Measurements from ENCODE around the gene LOC101059915.
"Not testable (repeated sequence)": the region's sequence is repeated elsewhere in the genome, so short reads cannot be mapped to it uniquely, and the experiment has no call there.

Gene LOC101059915

GRCh38 chrX:71676068-71676795, 8.9 kb downstream of the LOC101059915 start:
- DNase-seq = not testable (repeated sequence)

GRCh38 chrX:71677195-71677594, 9.8 kb downstream of the LOC101059915 start:
- not testable (repeated sequence) for DNase-seq

DNA sequence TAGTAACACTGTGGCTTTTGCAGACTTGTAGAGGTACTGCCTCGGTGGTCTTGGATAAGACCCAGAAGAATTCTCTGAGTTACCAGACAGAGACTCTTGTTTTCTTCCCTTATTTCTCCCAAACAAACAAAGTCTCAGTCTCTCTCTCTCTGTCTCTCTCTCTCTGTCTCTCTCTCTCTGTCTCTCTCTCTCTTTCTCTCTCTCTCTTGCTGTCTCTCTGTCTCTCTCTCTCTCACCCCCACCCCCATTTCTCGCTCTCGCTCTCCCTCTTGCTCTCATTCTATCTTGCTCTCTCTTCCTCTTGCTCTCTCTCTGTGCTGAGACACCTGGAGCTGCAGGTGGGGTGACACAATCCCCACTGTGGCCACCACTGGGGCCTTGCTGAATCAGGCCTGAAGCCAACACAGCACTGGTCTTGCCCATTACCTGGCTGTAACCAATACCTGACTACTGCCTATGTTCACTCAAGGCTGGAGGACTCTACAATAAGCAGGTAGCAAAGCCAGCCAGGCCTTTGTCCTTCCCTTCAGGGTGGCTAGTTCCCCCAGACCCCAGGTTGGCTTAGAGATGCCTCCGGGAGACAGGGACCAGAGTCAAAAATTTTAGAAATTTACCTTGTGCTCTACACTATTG, 12.3 kb downstream of the LOC101059915 start:
- DNase-seq = no peak

DNA sequence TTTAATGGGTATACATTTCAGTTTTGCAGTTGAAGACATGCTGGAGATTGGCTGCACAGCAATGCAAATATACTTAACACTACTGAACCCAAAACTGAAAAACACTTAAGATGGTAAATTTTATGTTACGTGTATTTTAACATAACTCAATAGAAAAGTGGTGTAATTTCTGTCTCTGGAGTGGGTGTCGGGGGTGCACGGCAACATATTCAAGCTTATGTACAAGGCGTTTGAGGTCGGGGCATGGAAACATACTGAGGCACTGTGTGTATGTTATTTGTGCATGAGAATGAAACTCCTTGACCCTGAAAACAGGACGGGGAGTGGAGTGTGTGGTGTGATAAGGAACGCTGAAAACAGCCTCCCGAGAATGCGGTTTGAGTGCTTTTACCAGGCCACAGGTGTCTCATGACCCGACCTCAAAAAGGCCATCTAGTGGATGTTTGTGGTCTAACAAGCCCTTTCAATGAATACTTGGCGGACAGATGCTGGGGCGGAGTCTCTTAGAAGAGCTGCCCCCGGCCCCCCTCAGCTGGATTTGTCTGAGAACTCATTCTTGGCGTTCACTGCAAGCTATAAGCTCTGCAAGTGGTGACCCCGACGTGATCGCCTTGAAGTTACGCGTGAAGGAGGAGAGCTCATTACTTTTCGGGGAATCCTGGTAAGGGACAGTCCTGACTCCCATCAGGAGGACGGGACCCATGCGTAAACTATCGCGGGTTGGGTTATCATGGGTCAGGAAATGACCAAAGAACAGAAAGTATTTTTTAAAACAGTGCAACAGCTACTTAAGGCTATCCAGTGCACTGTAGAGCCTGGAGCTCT, 29.5 kb downstream of the LOC101059915 start:
- DNase-seq = not testable (repeated sequence)

- DNase-seq = not testable (repeated sequence)
Observed at GRCh38 chrX:71697466-71698298, 30.3 kb downstream of the LOC101059915 start.

- DNase-seq = not testable (repeated sequence)
Observed at GRCh38 chrX:71698299-71699022, 31.1 kb downstream of the LOC101059915 start.

GRCh38 chrX:71699023-71699344, 31.6 kb downstream of the LOC101059915 start:
- DNase-seq = not testable (repeated sequence)

- not testable (repeated sequence) for DNase-seq
Observed at GRCh38 chrX:71702853-71703252, 35.5 kb downstream of the LOC101059915 start.

DNA sequence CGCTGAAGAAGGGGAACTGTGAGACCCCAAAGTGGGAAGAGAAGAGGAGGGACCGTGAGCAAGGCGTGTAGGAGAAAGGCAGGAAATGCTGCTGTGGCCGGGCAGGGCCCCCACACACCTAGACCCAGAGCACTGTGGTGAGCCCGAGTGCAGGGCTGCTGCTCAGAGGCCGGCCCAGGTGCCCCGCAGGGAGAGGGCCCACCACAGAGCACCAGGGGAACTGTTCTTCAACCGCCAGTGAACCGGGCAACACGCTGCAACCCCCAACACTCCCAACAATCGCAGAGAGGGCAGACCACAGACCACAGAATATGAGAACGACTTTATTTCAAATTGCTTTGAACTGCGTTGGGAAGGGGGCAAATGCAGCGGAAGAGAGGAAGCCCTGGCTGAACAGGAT, 46.7 kb downstream of the LOC101059915 start:
- DNase-seq = not testable (repeated sequence)

DNA sequence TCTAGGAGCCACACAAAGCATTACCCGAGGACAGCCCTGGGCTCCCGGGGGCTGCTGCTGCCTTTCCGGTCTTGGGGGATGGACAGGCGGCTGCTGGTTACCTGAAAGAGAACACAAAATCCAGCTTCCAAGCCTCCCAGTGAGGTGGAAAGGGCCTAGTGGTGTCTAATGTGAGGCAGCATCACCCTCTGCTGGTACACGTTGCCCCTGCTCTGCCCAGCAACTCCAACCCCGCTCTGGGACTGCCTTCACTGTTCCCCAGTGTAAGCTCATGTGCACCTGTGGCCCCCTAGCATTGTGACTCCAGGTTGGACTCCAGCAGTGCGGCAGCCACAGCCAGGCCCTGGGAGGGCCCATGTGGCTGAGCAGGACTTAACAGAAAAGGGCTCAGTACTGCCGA, 48.2 kb downstream of the LOC101059915 start:
- not testable (repeated sequence) for DNase-seq

GRCh38 chrX:71716323-71716722, 49.0 kb downstream of the LOC101059915 start:
- DNase-seq = not testable (repeated sequence)

- DNase-seq = not testable (repeated sequence)
Observed at GRCh38 chrX:71718185-71718584, 50.8 kb downstream of the LOC101059915 start, which contains the start of gene CXorf49. Gene CXorf49, minus strand, starts transcription at chrX:71718285. Its CDS starts 134 bp downstream, at chrX:71718151.

GRCh38 chrX:71719195-71719594, 51.8 kb downstream of the LOC101059915 start:
- not testable (repeated sequence) for DNase-seq

DNA sequence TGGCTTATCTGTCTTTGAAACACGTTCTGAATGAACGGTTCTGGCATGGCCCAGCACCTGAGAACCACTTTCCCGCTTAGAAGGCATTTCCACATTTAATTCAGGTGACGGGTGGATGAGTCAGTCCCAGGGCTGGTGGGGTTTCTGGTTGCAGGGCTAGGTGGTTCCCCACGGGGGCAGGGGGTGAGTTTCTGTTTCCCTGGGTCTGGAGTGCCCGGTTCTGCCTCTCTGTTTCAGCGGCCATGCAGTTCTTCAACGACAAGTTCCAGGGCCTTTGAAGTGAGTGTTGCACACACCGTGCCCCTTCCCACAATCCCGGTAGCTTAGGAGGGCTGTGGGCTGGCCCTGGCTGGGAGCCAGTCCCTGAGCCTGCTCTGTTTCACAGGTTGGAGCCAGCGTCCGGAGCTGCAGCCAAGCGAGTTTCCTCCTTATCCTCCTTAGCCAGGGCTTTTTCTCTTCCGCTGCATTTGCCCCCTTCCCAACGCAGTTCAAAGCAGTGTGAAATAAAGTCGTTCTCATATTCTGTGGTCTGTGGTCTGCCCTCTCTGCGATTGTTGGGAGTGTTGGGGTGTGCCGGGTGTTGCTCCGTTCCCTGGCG, 53.0 kb downstream of the LOC101059915 start:
- DNase-seq = not testable (repeated sequence)
